Hepatocyte (in vitro differentiated cells): ENCODE results near the gene MN1. TPM values are rescaled to one million over a fixed set of nuclear protein-coding genes. Genes with fewer than 3 reads are reported as not detected.

Experiments
- DNase-seq: peaks from one replicate; pipeline ENCODE4 v3.0.0-alpha.2; 2016; ENCODE audit warnings: low spot score
- H2AFZ ChIP-seq: fragments of 200-600 bp; sonication (generic); 2 replicates; pipeline ENCODE4 v1.6.0; 2016; ENCODE audit warnings: antibody characterized with exemption, mild to moderate bottlenecking
- H3K27ac ChIP-seq: fragments of 200-600 bp; sonication (generic); 2 replicates; pipeline ENCODE4 v1.5.1; 2016; ENCODE audit warnings: mild to moderate bottlenecking
- H3K27me3 ChIP-seq: fragments of 200-600 bp; sonication (generic); 2 replicates; pipeline ENCODE4 v1.6.1; 2016
- H3K36me3 ChIP-seq: fragments of 200-600 bp; sonication (generic); replicated peaks from 2 replicates; pipeline ENCODE4 v1.5.1; 2016; ENCODE audit warnings: low read depth; ENCODE audit not compliant: insufficient read depth
- H3K4me1 ChIP-seq: fragments of 200-600 bp; sonication (generic); 2 replicates; pipeline ENCODE4 v1.5.1; 2016; ENCODE audit warnings: mild to moderate bottlenecking, moderate library complexity; ENCODE audit not compliant: insufficient read depth
- H3K4me2 ChIP-seq: fragments of 200-600 bp; sonication (generic); 2 replicates; pipeline ENCODE4 v1.6.0; 2016
- H3K4me3 ChIP-seq: fragments of 200-600 bp; sonication (generic); 2 replicates; pipeline ENCODE4 v1.5.1; 2016; ENCODE audit warnings: mild to moderate bottlenecking
- H3K79me2 ChIP-seq: fragments of 200-600 bp; sonication (generic); 2 replicates; pipeline ENCODE4 v1.6.0; 2017; ENCODE audit warnings: mild to moderate bottlenecking
- H3K9me2 ChIP-seq: fragments of 200-600 bp; sonication (generic); replicated peaks from 2 replicates; pipeline ENCODE4 v1.6.0; 2017; ENCODE audit warnings: mild to moderate bottlenecking; ENCODE audit not compliant: insufficient read depth
- H3K9me3 ChIP-seq: fragments of 200-600 bp; sonication (generic); 2 replicates; pipeline ENCODE4 v1.5.1; 2016; ENCODE audit warnings: low read depth, mild to moderate bottlenecking
- H4K20me1 ChIP-seq: fragments of 200-600 bp; sonication (generic); 2 replicates; pipeline ENCODE4 v1.6.0; 2016; ENCODE audit warnings: mild to moderate bottlenecking; ENCODE audit not compliant: insufficient read depth, poor library complexity, severe bottlenecking
- EZH2 ChIP-seq: fragments of 200-600 bp; sonication (generic); IDR thresholded peaks from 2 replicates; pipeline ENCODE4 v1.6.1; 2016; ENCODE audit warnings: antibody characterized with exemption, mild to moderate bottlenecking, borderline replicate concordance
- EZH2phosphoT487 ChIP-seq: fragments of 200-600 bp; sonication (generic); IDR thresholded peaks from one replicate; pipeline ENCODE4 v1.6.1; 2018; ENCODE audit warnings: antibody characterized with exemption, mild to moderate bottlenecking, low read depth, moderate library complexity; ENCODE audit not compliant: unreplicated experiment, severe bottlenecking
- WGBS: methylation state at CpG from one replicate; pipeline ENCODE4 v1.1.6; 2016; ENCODE audit warnings: low lambda C conversion rate; ENCODE audit errors: missing lambda C conversion rate; 5-methylcytosine and 5-hydroxymethylcytosine counted together
- polyA plus RNA-seq: library from polyadenylated mRNA; unstranded; fragments of >200 nt; fragmentation: Nextera tagmentation; extraction: Ambion mirVana; gene quantifications from 2 replicates; pipeline ENCODE4 v1.2.1, GENCODE V29; 2016
- total RNA-seq: library from RNA; depleted of rRNA; stranded (reverse); fragments of >200 nt; gene quantifications from 2 replicates; pipeline ENCODE4 v1.2.3, GENCODE V29; 2014
- TF ChIP-seq, protein P1 (sequence below): fragments of 200-600 bp; sonication (generic); IDR thresholded peaks from 2 replicates; pipeline ENCODE4 v1.5.1; 2016; ENCODE audit warnings: antibody characterized with exemption, mild to moderate bottlenecking; ENCODE audit not compliant: poor library complexity

MN1 gene
- total and polyA plus RNA-seq, 2 experiments from 2014 or later: 2.3 to 4.4 TPM

DNA sequence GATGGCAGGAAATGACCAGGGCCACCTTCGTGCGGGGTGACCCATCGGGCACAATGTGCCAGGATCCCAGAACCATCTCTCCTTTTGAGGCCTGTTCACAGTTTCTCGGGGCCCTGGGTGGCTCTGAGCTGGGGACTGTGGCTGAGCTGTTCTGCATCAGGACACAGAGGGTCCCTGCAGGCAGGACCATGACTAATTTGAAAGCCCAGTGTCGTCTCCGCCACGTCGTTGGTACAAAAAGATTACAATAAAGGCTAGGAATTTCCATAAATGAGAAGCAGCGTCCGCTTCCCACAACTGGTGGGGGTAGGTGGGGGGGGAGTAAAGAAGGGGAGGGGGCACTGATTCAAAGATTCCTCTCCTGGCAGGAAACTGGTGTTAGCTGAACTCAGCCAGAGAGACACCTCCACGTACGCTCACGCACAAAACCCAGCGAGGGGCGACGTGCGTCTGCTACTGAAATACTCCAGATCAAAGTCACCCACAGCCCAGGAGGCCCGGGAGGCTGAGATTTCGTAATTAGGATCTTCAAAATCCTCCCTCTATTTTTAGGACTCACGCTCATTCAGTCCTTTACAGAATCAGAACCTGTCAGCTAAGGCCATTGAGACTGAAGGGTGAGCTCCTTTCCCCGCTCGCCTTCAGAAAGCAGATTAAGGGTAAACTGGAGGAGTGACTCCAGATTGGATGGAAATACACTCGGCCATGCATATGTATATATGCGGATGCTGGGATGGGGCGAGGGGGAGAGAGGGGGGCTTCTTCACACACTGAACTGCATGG, 11.0 kb downstream of the MN1 start:
- no peak overlapping the region for H3K4me3 ChIP-seq
- H3K9me3 ChIP-seq: no peaks in the 10 kb centered on the region
- no peak for TF ChIP-seq EZH2phosphoT487
- TF ChIP-seq, protein P1, sequence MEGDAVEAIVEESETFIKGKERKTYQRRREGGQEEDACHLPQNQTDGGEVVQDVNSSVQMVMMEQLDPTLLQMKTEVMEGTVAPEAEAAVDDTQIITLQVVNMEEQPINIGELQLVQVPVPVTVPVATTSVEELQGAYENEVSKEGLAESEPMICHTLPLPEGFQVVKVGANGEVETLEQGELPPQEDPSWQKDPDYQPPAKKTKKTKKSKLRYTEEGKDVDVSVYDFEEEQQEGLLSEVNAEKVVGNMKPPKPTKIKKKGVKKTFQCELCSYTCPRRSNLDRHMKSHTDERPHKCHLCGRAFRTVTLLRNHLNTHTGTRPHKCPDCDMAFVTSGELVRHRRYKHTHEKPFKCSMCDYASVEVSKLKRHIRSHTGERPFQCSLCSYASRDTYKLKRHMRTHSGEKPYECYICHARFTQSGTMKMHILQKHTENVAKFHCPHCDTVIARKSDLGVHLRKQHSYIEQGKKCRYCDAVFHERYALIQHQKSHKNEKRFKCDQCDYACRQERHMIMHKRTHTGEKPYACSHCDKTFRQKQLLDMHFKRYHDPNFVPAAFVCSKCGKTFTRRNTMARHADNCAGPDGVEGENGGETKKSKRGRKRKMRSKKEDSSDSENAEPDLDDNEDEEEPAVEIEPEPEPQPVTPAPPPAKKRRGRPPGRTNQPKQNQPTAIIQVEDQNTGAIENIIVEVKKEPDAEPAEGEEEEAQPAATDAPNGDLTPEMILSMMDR: no peak
- no peak for TF ChIP-seq EZH2
- 61% methylated on average over 23 of the region's 25 CpGs for WGBS
- no peaks in the 10 kb centered on the region for H3K79me2 ChIP-seq
- no peaks in the 10 kb centered on the region for H3K36me3 ChIP-seq
- peaks cover 42% of the 10 kb centered on the region for H3K27me3 ChIP-seq
- no peaks in the 10 kb centered on the region for H4K20me1 ChIP-seq
- no peak overlapping the region for H2AFZ ChIP-seq
- no peak overlapping the region for H3K27ac ChIP-seq
- H3K9me2 ChIP-seq: no peaks in the 10 kb centered on the region
- H3K4me1 ChIP-seq: peaks cover 9% of the 10 kb centered on the region
- DNase-seq: no peak
- peak overlapping the region; percentile 40 for H3K4me2 ChIP-seq

DNA sequence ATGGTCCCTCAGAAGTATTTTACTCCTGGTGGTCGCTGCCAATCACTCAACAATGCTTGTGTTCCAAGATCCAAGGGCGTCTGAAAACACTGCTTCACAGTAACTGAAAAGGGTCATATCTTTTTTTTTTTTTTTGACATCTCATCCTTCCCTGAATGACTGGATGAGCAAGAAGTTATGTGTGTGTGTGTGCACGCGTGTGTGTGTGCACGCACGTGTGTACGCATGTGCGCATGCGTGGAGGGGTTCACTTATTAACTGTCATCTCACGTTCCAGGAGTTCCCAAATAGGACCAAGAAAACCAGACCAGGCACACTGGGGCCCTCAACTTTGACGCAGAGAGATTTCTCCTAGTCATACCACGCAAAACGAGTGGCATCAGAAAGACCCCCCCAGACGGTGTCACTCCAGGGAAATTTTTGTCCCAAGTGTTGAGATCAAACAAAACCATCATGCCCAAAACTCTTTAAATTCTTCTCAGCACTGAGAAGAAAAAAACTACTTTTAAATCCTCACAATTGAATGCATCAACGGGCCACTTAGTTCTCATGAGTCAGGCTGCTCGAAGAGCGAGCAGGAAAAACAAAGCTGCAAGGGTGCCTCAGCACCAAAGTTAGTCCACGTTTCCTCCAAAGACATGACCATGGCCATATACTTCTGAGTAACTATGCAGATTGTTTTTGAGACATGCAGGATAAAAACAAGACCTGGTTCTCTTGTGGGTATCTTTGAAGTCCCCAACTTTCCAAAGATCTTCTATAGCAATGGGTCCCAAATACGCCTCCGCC, 12.9 kb downstream of the MN1 start:
- Histone ChIP-seq H3K27ac (no peak overlapping the region), H2AFZ (no peak overlapping the region), H3K36me3 (no peaks in the 10 kb centered on the region), H3K4me1 (peaks cover 19% of the 10 kb centered on the region), H3K9me2 (no peaks in the 10 kb centered on the region), H3K79me2 (no peaks in the 10 kb centered on the region), H4K20me1 (no peaks in the 10 kb centered on the region), H3K27me3 (peaks cover 26% of the 10 kb centered on the region), H3K4me3 (no peak overlapping the region), H3K9me3 (no peaks in the 10 kb centered on the region), H3K4me2 (no peak overlapping the region)
- WGBS: 96% methylated on average over 20 of the region's 20 CpGs
- DNase-seq: no peak
- TF ChIP-seq, protein P1: no peak
- no peak for TF ChIP-seq EZH2phosphoT487
- no peak for TF ChIP-seq EZH2

DNA sequence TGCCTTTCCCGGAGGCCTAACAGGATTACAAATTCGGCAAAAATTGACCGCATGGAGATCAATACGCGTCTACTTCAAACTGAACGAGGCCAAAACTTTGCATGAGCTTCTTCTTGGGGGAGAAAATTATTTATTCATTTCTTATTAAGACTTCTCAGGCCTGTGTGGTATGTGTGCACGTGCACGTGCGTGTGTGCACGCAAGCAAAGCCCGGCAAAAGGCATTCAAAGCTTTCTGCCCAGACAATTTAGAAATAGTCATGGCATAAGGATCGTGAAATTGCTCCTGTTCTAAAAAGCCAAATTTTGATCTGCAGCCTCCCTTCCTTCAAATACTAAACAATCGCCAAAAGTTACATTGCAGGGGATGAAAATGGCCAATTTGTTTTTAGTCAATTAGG, 14.6 kb downstream of the MN1 start:
- peaks cover 19% of the 10 kb centered on the region for H3K4me1 ChIP-seq
- H4K20me1 ChIP-seq: no peaks in the 10 kb centered on the region
- no peaks in the 10 kb centered on the region for H3K9me2 ChIP-seq
- no peak overlapping the region for H3K4me2 ChIP-seq
- H3K27ac ChIP-seq: no peak overlapping the region
- no peak overlapping the region for H2AFZ ChIP-seq
- WGBS: 97% methylated on average over 13 of the region's 13 CpGs
- DNase-seq: no peak
- H3K36me3 ChIP-seq: no peaks in the 10 kb centered on the region
- TF ChIP-seq, protein P1: no peak
- TF ChIP-seq EZH2phosphoT487 (no peak), EZH2 (no peak)
- peaks cover 21% of the 10 kb centered on the region for H3K27me3 ChIP-seq
- H3K79me2 ChIP-seq: no peaks in the 10 kb centered on the region
- no peaks in the 10 kb centered on the region for H3K9me3 ChIP-seq
- H3K4me3 ChIP-seq: no peak overlapping the region
